HL-60 (cell line): ENCODE data around the gene RNF141.

Source experiments
- DNase-seq, 2 experiments: peaks; one replicate each; pipeline ENCODE4 v3.0.0-alpha.2; 2010 to 2020; ENCODE audit warnings: low read depth in 1 of 2, low spot score in 1 of 2
- H3K27ac ChIP-seq: fragments of 250-450 bp; sonication (Bioruptor Pico); replicated peaks from 2 replicates; pipeline ENCODE4 v1.5.1; 2020; ENCODE audit warnings: mild to moderate bottlenecking, moderate library complexity
- H3K27me3 ChIP-seq: fragments of 250-450 bp; sonication (Bioruptor Pico); 2 replicates; pipeline ENCODE4 v1.5.1; 2021; ENCODE audit warnings: mild to moderate bottlenecking, moderate library complexity; ENCODE audit not compliant: insufficient read depth, poor library complexity, severe bottlenecking
- H3K4me3 ChIP-seq: replicated peaks from 2 replicates; pipeline ENCODE4 v1.5.1; 2011; ENCODE audit warnings: mild to moderate bottlenecking, control low read depth, low read length; ENCODE audit not compliant: insufficient read depth
- CTCF ChIP-seq: IDR thresholded peaks from one replicate; pipeline ENCODE4 v1.5.1; 2011; ENCODE audit warnings: low read length, control low read depth, inconsistent platforms; ENCODE audit not compliant: insufficient read depth
- GABPA ChIP-seq: IDR thresholded peaks from 2 replicates; pipeline ENCODE4 v1.6.1; 2012; ENCODE audit warnings: low read depth
- POLR2AphosphoS5 ChIP-seq: IDR thresholded peaks from 2 replicates; pipeline ENCODE4 v1.6.1; 2012; ENCODE audit warnings: low read depth
- REST ChIP-seq: IDR thresholded peaks from 2 replicates; pipeline ENCODE4 v1.6.1; 2012; ENCODE audit warnings: low read depth; ENCODE audit not compliant: insufficient replicate concordance
- SPI1 ChIP-seq: IDR thresholded peaks from 2 replicates; pipeline ENCODE4 v1.6.1; 2012; ENCODE audit warnings: low read depth, mild to moderate bottlenecking, borderline replicate concordance

The RNF141 gene

GRCh38 chr11:10573028-10573427 lies 32.0 kb upstream of the RNF141 start:
- no peak for DNase-seq
- no peaks in the 10 kb centered on the region for H3K27me3 ChIP-seq
- no peak overlapping the region for H3K27ac ChIP-seq
- no peak overlapping the region for H3K4me3 ChIP-seq
- TF ChIP-seq REST (no peak), POLR2AphosphoS5 (no peak), SPI1 (0 out of 2 replicates have a peak, but pooled peaks have one; percentile 9), GABPA (no peak)

GRCh38 chr11:10572533-10572932 lies 31.5 kb upstream of the RNF141 start:
- H3K4me3 ChIP-seq: no peak overlapping the region
- no peaks in the 10 kb centered on the region for H3K27me3 ChIP-seq
- H3K27ac ChIP-seq: no peak overlapping the region
- TF ChIP-seq POLR2AphosphoS5: no peak
- TF ChIP-seq REST: no peak
- no peak for TF ChIP-seq GABPA
- TF ChIP-seq SPI1: no peak
- TF ChIP-seq CTCF: no peak
- no peak for DNase-seq

GRCh38 chr11:10568486-10568941 lies 27.5 kb upstream of the RNF141 start, which contains the start of gene LYVE1:
LYVE1 (minus strand) TSS chr11:10568665; CDS start chr11:10568532, 133 bp downstream.
- TF ChIP-seq POLR2AphosphoS5 (no peak), SPI1 (no peak), CTCF (no peak), GABPA (no peak), REST (no peak)

More at GRCh38 chr11:10568486-10568941, 27.5 kb upstream of the RNF141 start, which contains the start of gene LYVE1:
- no peak for DNase-seq
- Histone ChIP-seq H3K27me3 (no peaks in the 10 kb centered on the region), H3K4me3 (no peak within 1 kb of the TSS), H3K27ac (no peak within 1 kb of the TSS)
